ENCODE results near the gene BCKDHA. TPM values are rescaled to one million over a fixed set of nuclear protein-coding genes. Genes with fewer than 3 reads are reported as not detected.

The BCKDHA gene
- total and polyA plus RNA-seq, 9 of the 15 experiments (the other 6 are each of a cell fraction or from before 2014, with no cell fraction given), result 4.5 to 52.5 (median 14.1) TPM

- TF ChIP-seq POLR3A (IDR thresholded peaks at IDR 0.05; ENCODE audit: borderline replicate concordance, extremely low read depth, insufficient read depth, insufficient read length) (no peak), ZC3H4 (CRISPR knock-in tag; IDR thresholded peaks at IDR 0.05; ENCODE audit: borderline replicate concordance) (no peak), HNRNPK (IDR thresholded peaks at IDR 0.05; ENCODE audit: low read depth, low read length, poor library complexity, severe bottlenecking) (no peak), ZNF140 (CRISPR knock-in tag; IDR thresholded peaks at IDR 0.05) (no peak), VEZF1 (CRISPR knock-in tag; IDR thresholded peaks at IDR 0.05) (no peak), NR2C1 (IDR thresholded peaks at IDR 0.05) (no peak), NR2C1 (tag; IDR thresholded peaks at IDR 0.05) (no peak), ZSCAN32 (CRISPR knock-in tag; IDR thresholded peaks at IDR 0.05) (no peak), NCOA4 (IDR thresholded peaks at IDR 0.05; ENCODE audit: partially characterized antibody) (no peak), ARID1B (IDR thresholded peaks at IDR 0.05) (no peak), PRDM10 (IDR thresholded peaks at IDR 0.05; ENCODE audit: partially characterized antibody) (no peak)
These were observed 35.3 kb upstream of the BCKDHA start (continued) for GRCh38 chr19:41362143-41362847.

Measured in K562 (cell line).